Stimulated activated CD8-positive, alpha-beta memory T cell treated with anti-CD3 and anti-CD28 coated beads, Interleukin-7, amount 100 ng/mL, for 48 hours (primary cell): ENCODE data around the gene BABAM2.

Source experiments
- DNase-seq, 2 donors: peaks; one replicate each; pipeline ENCODE4 v3.0.0-alpha.2; 2020; ENCODE audit warnings: low read depth in 1 of 2; ENCODE audit errors: extremely low read depth in 1 of 2

The BABAM2 gene

GRCh38 chr2:28270456-28271152, 380.1 kb downstream of the BABAM2 start:
- no peak for DNase-seq

GRCh38 chr2:28271231-28271918, 380.8 kb downstream of the BABAM2 start:
- DNase-seq: no peak

- no peak for DNase-seq
These were observed 381.4 kb downstream of the BABAM2 start for GRCh38 chr2:28271919-28272250.

- no peak for DNase-seq
These were observed 383.2 kb downstream of the BABAM2 start for GRCh38 chr2:28273751-28274150.

GRCh38 chr2:28274911-28275685, 384.6 kb downstream of the BABAM2 start:
- no peak for DNase-seq

- DNase-seq: no peak
These were observed 385.6 kb downstream of the BABAM2 start for GRCh38 chr2:28276076-28276618.

GRCh38 chr2:28276807-28277206, 386.3 kb downstream of the BABAM2 start:
- no peak for DNase-seq

- no peak for DNase-seq
These were observed 386.9 kb downstream of the BABAM2 start for GRCh38 chr2:28277466-28277865.

GRCh38 chr2:28279371-28279770, 388.8 kb downstream of the BABAM2 start:
- no peak for DNase-seq

- DNase-seq: no peak
These were observed 390.1 kb downstream of the BABAM2 start for GRCh38 chr2:28280619-28281018.

- DNase-seq: no peak
These were observed 391.2 kb downstream of the BABAM2 start for GRCh38 chr2:28281739-28282138.

GRCh38 chr2:28282248-28282647, 391.7 kb downstream of the BABAM2 start:
- no peak for DNase-seq

- no peak for DNase-seq
These were observed 392.5 kb downstream of the BABAM2 start for GRCh38 chr2:28282861-28283646.

- DNase-seq: no peak
These were observed 393.3 kb downstream of the BABAM2 start for GRCh38 chr2:28283861-28284260.

GRCh38 chr2:28286678-28287077, 396.1 kb downstream of the BABAM2 start:
- no peak for DNase-seq

- no peak for DNase-seq
These were observed 396.9 kb downstream of the BABAM2 start for GRCh38 chr2:28287256-28287915.

- DNase-seq: no peak
These were observed 398.1 kb downstream of the BABAM2 start for GRCh38 chr2:28288620-28289019.

- DNase-seq: no peak
These were observed 401.4 kb downstream of the BABAM2 start for GRCh38 chr2:28291811-28292440.

GRCh38 chr2:28292491-28292890, 402.0 kb downstream of the BABAM2 start:
- no peak for DNase-seq

GRCh38 chr2:28293416-28293815, 402.9 kb downstream of the BABAM2 start:
- no peak for DNase-seq
